ENCODE data around the gene LIX1L. TPM values are rescaled to one million over a fixed set of nuclear protein-coding genes. Genes with fewer than 3 reads are reported as not detected.
A peak's percentile ranks its signal among the peaks of the same experiment; 100 is the strongest.

The LIX1L gene
- total and polyA plus RNA-seq, 12 donors: 9.6 to 61.2 (median 39.4) TPM

- Histone ChIP-seq H3K4me3 (peak overlapping the region in 2 of 4 donors; percentile 20 to 80), H3K9me3 (replicated peaks in 1 of 3) (no peaks in the 10 kb centered on the region), H3K36me3 (replicated peaks in 1 of 2) (peaks cover 0 to 32% of the 10 kb centered on the region in 2 donors), H3K27ac (peak overlapping the region; percentile 83 to 97 (median 93)), H3K4me1 (replicated peaks in 1 of 2) (peaks cover 28 to 42% of the 10 kb centered on the region in 2 donors), H3K27me3 (no peaks in the 10 kb centered on the region)
- intact Hi-C loops (cut with DNase I): no loop called here
- peak in 3 of 6 experiments; percentile 10 to 16 (median 12) for TF ChIP-seq CTCF (IDR thresholded peaks at IDR 0.05)
- TF ChIP-seq POLR2A (IDR thresholded peaks at IDR 0.05): no peak
- peak in 1 of 7 donors; percentile 55 for DNase-seq
- WGBS, 4 donors: 36 to 54% (median 40%) methylated on average over 3 of the region's 3 CpGs
Observed at GRCh38 chr1:145997718-145998023, 39.9 kb upstream of the LIX1L start.

GRCh38 chr1:145997016-145997717 lies 39.4 kb upstream of the LIX1L start:
- peaks cover 0 to 36% of the 10 kb centered on the region in 2 donors for H3K36me3 ChIP-seq (replicated peaks in 1 of 2)
- 13 to 17% (median 16%) methylated on average over 12 of the region's 12 CpGs for WGBS, 4 donors
- peak in 4 of 7 donors; percentile 35 to 77 (median 55) for DNase-seq
- peak overlapping the region in 3 of 4 donors; percentile 14 to 80 (median 20) for H3K4me3 ChIP-seq
- H3K4me1 ChIP-seq (replicated peaks in 1 of 2): peaks cover 33 to 47% of the 10 kb centered on the region in 2 donors
- TF ChIP-seq POLR2A (IDR thresholded peaks at IDR 0.05): no peak
- TF ChIP-seq CTCF (IDR thresholded peaks at IDR 0.05): no peak
- peak overlapping the region; percentile 83 to 97 (median 93) for H3K27ac ChIP-seq
- H3K9me3 ChIP-seq (replicated peaks in 1 of 3): no peaks in the 10 kb centered on the region
- no peaks in the 10 kb centered on the region for H3K27me3 ChIP-seq
- intact Hi-C loops (cut with DNase I): no loop called here

GRCh38 chr1:145996433-145997015 lies 38.7 kb upstream of the LIX1L start, which contains the start of gene TXNIP:
TSS of gene TXNIP (minus strand) at chr1:145996579. CDS start at chr1:145996266, 313 bp downstream.
- intact Hi-C loops (cut with DNase I): no loop called here
- peak within 1 kb of the TSS; percentile 13 to 92 (median 74) for H3K4me3 ChIP-seq
- peaks cover 36 to 51% of the 10 kb centered on the region in 2 donors for H3K4me1 ChIP-seq (replicated peaks in 1 of 2)
- no peaks in the 10 kb centered on the region for H3K27me3 ChIP-seq
- TF ChIP-seq CTCF (IDR thresholded peaks at IDR 0.05): no peak
- peak; percentile 98 to 99 for TF ChIP-seq POLR2A (IDR thresholded peaks at IDR 0.05)
- peaks cover 0 to 36% of the 10 kb centered on the region in 2 donors for H3K36me3 ChIP-seq (replicated peaks in 1 of 2)
- 0 to 1% (median 0%) methylated on average over 18 to 30 of the region's 30 CpGs for WGBS, 4 donors
- no peaks in the 10 kb centered on the region for H3K9me3 ChIP-seq (replicated peaks in 1 of 3)
- H3K27ac ChIP-seq: peak within 1 kb of the TSS; percentile 83 to 97 (median 93)
- DNase-seq: peak; percentile 98 to 100 (median 99)

- DNase-seq: peak in 5 of 7 donors; percentile 31 to 84 (median 57)
Observed at GRCh38 chr1:145995964-145996432, 38.2 kb upstream of the LIX1L start.

More at GRCh38 chr1:145995964-145996432, 38.2 kb upstream of the LIX1L start:
- peaks cover 0 to 36% of the 10 kb centered on the region in 2 donors for H3K36me3 ChIP-seq (replicated peaks in 1 of 2)
- H3K4me1 ChIP-seq (replicated peaks in 1 of 2): peaks cover 36 to 51% of the 10 kb centered on the region in 2 donors
- H3K4me3 ChIP-seq: peak overlapping the region; percentile 13 to 92 (median 74)
- no peaks in the 10 kb centered on the region for H3K27me3 ChIP-seq
- 0 to 1% (median 0%) methylated on average over 13 of the region's 13 CpGs for WGBS, 4 donors
- no peak for TF ChIP-seq POLR2A (IDR thresholded peaks at IDR 0.05)
- no peak for TF ChIP-seq CTCF (IDR thresholded peaks at IDR 0.05)
- intact Hi-C loops (cut with DNase I): no loop called here
- peak overlapping the region; percentile 83 to 94 (median 91) for H3K27ac ChIP-seq
- H3K9me3 ChIP-seq (replicated peaks in 1 of 3): no peaks in the 10 kb centered on the region
